Right lobe of liver (tissue), 6 donors: ENCODE measurements around the gene PAX8. TPM values are rescaled to one million over a fixed set of nuclear protein-coding genes. Genes with fewer than 3 reads are reported as not detected.

ENCODE experiments used
- ATAC-seq, 4 donors: fragments of 200-7000 bp; cut with Tn5 transposase; one replicate each; pipeline ENCODE4 v1.9.1; 2020; ENCODE audit warnings: mild to moderate bottlenecking in 4 of 4, moderate library complexity in 4 of 4
- DNase-seq, 3 donors: peaks; one replicate each; pipeline ENCODE4 v3.0.0-alpha.2; 2020
- H3K27ac ChIP-seq, 3 donors: fragments of 200-600 bp; one replicate each; pipeline ENCODE4 v1.8.0; 2022
- H3K27me3 ChIP-seq, 2 donors: fragments of 200-600 bp; one replicate each; pipeline ENCODE4 v1.8.0; 2022
- H3K36me3 ChIP-seq, 4 donors: fragments of 200-600 bp; sonication (generic) in 1 of 4; one replicate each; pipeline versions ENCODE4 v1.5.1 to v1.8.0; 2017 to 2022; ENCODE audit warnings: control low read depth in 1 of 4
- H3K4me1 ChIP-seq, 4 donors: fragments of 200-600 bp; sonication (generic) in 1 of 4; one replicate each; pipeline versions ENCODE4 v1.5.1 to v1.8.0; 2017 to 2022; ENCODE audit warnings: control low read depth in 1 of 4
- H3K4me3 ChIP-seq, 3 donors: fragments of 200-600 bp; one replicate each; pipeline ENCODE4 v1.8.0; 2022
- H3K9me3 ChIP-seq, 4 donors: fragments of 200-600 bp; sonication (generic) in 1 of 4; one replicate each; pipeline versions ENCODE4 v1.5.1 to v1.8.0; 2017 to 2022; ENCODE audit warnings: control low read depth in 1 of 4
- POLR2A ChIP-seq: fragments of 450-650 bp; IDR thresholded peaks from one replicate; pipeline ENCODE4 v1.6.1; 2017; ENCODE audit warnings: antibody characterized with exemption, mild to moderate bottlenecking
- WGBS: methylation state at CpG from one replicate; pipeline ENCODE4 v1.1.6; 2018; ENCODE audit warnings: low coverage, low lambda C conversion rate; ENCODE audit not compliant: insufficient coverage; ENCODE audit errors: missing lambda C conversion rate; 5-methylcytosine and 5-hydroxymethylcytosine counted together
- intact Hi-C, 2 donors: fragments of 100-400 bp; cut with DNase I; formaldehyde crosslinking; loops; one replicate each; pipeline versions ENCODE4 v1.11.2 to v1.14.1; 2022
- total RNA-seq, 6 experiments: library from RNA; depleted of rRNA in 2 of 6; stranded (reverse); fragments of >200 nt in 2 of 6; fragmentation: NEBNext Ultra II Directional in 3 of 6; extraction: Animal tissue kit (Norgen Biotek cat#: 25700) in 3 of 6; gene quantifications; one replicate each; pipeline versions ENCODE4 v1.1.0 to v1.2.4, GENCODE V29; 2016 to 2023
- TF ChIP-seq, protein P1 (sequence below), 4 donors: fragments of 200-600 bp in 3 of 4; fragments of 450-650 bp in 1 of 4; IDR thresholded peaks; one replicate each; pipeline versions ENCODE4 v1.5.1 to v1.8.0; 2016 to 2022; ENCODE audit warnings: antibody characterized with exemption in 4 of 4, mild to moderate bottlenecking in 2 of 4
- donor health status: DM: no; HTN: yes; CAD: no.
- donor health status: DM: no; HTN: no; CAD: no.
- donor health status: DM: no; HTN: no; CAD: no.
- donor health status: DM: no; HTN: yes; CAD: no.
- donor health status: DM: no; HTN: yes; CAD: no.

PAX8 gene
- total RNA-seq, 6 experiments from 2014 or later, result 0.27 to 1.9 (median 0.86) TPM

DNA sequence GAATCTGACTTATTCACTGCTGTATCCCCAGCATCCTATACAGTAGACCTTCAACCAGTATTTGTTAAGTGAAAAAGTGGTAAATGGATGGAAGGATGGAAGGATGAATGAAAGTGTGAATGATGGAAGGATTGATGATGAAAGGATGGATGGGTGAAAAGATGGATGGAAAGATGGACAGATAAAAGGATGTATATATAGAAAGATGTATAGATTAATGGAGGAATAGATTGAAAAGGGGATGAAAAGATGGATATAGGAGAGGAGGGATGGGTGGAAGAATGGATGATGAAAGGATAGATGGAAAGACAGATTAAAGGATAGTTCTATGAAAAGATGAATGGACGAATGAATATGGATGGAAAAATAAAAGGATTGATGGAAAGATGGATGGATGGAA is 54.9 kb downstream of the PAX8 start:
- no peak for ATAC-seq
- no peaks in the 10 kb centered on the region for H3K36me3 ChIP-seq
- no peaks in the 10 kb centered on the region for H3K9me3 ChIP-seq
- H3K4me3 ChIP-seq, result no peak overlapping the region
- 92% methylated on average over 1 of the region's 1 CpG for WGBS
- TF ChIP-seq, protein P1, sequence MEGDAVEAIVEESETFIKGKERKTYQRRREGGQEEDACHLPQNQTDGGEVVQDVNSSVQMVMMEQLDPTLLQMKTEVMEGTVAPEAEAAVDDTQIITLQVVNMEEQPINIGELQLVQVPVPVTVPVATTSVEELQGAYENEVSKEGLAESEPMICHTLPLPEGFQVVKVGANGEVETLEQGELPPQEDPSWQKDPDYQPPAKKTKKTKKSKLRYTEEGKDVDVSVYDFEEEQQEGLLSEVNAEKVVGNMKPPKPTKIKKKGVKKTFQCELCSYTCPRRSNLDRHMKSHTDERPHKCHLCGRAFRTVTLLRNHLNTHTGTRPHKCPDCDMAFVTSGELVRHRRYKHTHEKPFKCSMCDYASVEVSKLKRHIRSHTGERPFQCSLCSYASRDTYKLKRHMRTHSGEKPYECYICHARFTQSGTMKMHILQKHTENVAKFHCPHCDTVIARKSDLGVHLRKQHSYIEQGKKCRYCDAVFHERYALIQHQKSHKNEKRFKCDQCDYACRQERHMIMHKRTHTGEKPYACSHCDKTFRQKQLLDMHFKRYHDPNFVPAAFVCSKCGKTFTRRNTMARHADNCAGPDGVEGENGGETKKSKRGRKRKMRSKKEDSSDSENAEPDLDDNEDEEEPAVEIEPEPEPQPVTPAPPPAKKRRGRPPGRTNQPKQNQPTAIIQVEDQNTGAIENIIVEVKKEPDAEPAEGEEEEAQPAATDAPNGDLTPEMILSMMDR (IDR thresholded peaks at IDR 0.05), result no peak
- intact Hi-C loops, result no loop called here
- no peak overlapping the region for H3K27ac ChIP-seq
- H3K27me3 ChIP-seq, result no peaks in the 10 kb centered on the region
- no peak for DNase-seq
- peaks cover 0 to 19% (median 4%) of the 10 kb centered on the region in 4 donors for H3K4me1 ChIP-seq

DNA sequence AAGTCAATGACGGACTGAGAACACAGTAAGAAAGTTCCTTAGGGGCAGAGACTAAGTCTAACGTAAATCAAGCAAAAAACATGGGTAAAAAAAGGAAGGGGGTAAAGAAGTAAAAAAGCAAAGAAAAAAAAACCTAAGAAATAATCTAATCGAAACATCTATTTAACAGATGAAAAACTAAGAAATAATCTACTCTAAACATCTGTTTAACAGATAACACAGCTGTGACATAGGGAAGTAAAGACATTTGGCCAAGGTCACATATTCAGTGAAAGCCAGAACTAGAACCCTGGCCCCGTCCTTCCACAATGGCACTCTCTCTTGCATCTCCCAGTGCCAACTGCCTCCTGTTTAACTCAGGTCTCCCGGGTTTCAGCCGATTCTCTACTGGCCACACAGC is 56.9 kb downstream of the PAX8 start:
- H3K9me3 ChIP-seq, result no peaks in the 10 kb centered on the region
- intact Hi-C loops, result no loop called here
- DNase-seq (no peak), ATAC-seq (no peak)
- no peak overlapping the region for H3K4me3 ChIP-seq
- 52% methylated on average over 5 of the region's 6 CpGs for WGBS
- H3K27ac ChIP-seq, result no peak overlapping the region
- no peaks in the 10 kb centered on the region for H3K27me3 ChIP-seq
- H3K36me3 ChIP-seq, result no peaks in the 10 kb centered on the region
- no peak for TF ChIP-seq POLR2A
- TF ChIP-seq, protein P1 (IDR thresholded peaks at IDR 0.05), result no peak
- H3K4me1 ChIP-seq, result peaks cover 0 to 36% (median 13%) of the 10 kb centered on the region in 4 donors

DNA sequence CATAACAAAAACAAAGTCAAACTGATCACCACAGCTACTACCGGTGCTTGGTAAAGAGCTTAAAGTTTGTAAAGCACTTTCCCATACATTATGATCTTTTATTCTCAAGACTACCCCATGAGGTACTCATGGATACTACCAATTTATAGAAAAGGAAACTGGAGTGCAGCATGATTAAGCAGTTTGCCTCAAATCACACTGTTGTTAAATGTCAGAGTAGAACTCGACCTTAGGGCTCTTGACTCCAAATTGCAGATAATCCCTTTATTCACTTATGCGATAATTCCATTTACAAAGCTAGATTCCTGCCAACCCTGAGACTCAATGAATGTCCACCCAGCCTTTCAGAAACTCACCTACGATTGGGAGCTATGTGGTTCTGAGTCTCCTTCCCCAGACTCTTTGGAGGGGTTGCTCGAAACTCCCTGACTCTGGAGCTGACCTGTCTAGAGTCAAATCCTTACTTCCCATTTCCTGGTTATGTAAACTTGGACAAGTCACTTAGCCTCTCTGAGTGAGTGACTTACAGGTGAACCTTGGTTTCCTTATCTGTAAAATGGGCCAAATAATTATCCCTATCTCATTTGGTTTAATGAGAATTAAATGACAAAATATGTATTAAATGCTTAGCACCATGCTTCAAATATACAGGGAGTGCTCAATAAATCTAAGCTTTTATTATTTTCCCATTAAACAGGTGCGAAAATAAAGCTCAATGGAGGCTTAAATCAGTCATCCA is 57.6 kb downstream of the PAX8 start:
- Histone ChIP-seq H3K4me1 (peaks cover 0 to 36% (median 14%) of the 10 kb centered on the region in 4 donors), H3K27ac (no peak overlapping the region), H3K9me3 (no peaks in the 10 kb centered on the region), H3K27me3 (no peaks in the 10 kb centered on the region), H3K36me3 (no peaks in the 10 kb centered on the region), H3K4me3 (no peak overlapping the region)
- no peak for ATAC-seq
- intact Hi-C loops, result no loop called here
- no peak for DNase-seq
- 66% methylated on average over 6 of the region's 6 CpGs for WGBS
- no peak for TF ChIP-seq POLR2A
- TF ChIP-seq, protein P1 (IDR thresholded peaks at IDR 0.05), result no peak

DNA sequence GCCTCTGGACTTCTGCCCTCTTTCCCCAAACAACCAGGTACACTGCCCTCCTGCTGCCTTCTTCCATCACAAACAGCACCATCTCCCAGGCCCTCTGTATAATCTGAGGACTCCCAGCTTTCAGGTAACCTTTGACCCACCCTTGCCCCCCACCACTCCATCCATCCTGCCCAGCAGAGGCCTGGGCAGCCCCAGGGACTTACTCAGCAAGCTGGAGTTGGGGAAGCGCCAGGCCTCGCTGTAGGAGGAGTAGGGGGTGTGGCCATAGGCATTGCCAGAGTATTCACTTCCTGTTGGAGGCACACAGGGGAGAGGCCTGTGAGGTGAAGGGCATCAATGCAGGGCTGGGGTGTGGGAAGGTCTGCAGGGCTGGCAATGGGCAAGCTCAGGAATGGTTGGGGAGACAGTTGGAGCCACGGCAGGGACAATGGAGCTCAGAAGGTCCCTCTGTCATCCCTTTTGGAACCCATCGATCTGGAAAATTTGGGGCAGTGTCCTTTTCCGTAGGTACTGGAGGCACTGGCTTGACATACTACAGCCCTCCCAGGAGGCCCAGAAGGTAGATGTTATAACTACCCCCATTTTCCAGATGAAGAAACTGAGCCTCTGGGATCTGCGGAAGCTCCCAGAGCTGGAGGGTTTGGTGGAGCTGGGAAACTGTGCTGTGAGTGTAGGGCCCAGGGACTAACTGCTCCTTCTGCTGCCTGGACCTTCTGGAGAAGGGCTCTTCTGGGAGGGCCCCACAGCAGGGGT is 58.7 kb downstream of the PAX8 start:
- peak; percentile 39 to 66 (median 52) for ATAC-seq
- intact Hi-C loops, result no loop called here
- H3K4me1 ChIP-seq, result peaks cover 0 to 36% (median 14%) of the 10 kb centered on the region in 4 donors
- no peaks in the 10 kb centered on the region for H3K9me3 ChIP-seq
- no peaks in the 10 kb centered on the region for H3K36me3 ChIP-seq
- DNase-seq, result peak; percentile 67 to 80 (median 78)
- TF ChIP-seq, protein P1 (IDR thresholded peaks at IDR 0.05), result no peak
- TF ChIP-seq POLR2A, result peak; percentile 53
- H3K4me3 ChIP-seq, result no peak overlapping the region
- H3K27ac ChIP-seq, result peak overlapping the region; percentile 84 to 93 (median 90)
- 54% methylated on average over 3 of the region's 6 CpGs for WGBS
- no peaks in the 10 kb centered on the region for H3K27me3 ChIP-seq
